Effector memory CD4-positive, alpha-beta T cell (primary cell): ENCODE results near the gene CYP4B1.

Experiments
- DNase-seq, 3 donors: peaks; one replicate each; pipeline ENCODE4 v3.0.0-alpha.2; 2020
- H3K27ac ChIP-seq: 2 replicates; pipeline ENCODE4 v1.7.0; 2013; ENCODE audit warnings: mild to moderate bottlenecking, low read length, moderate library complexity; ENCODE audit not compliant: insufficient read depth, poor library complexity, severe bottlenecking
- H3K27me3 ChIP-seq: replicated peaks from 2 replicates; pipeline ENCODE4 v1.7.0; 2013; ENCODE audit warnings: mild to moderate bottlenecking, low read length; ENCODE audit not compliant: insufficient read depth, control insufficient read depth, poor library complexity, severe bottlenecking
- H3K36me3 ChIP-seq: 2 replicates; pipeline ENCODE4 v1.7.0; 2013; ENCODE audit warnings: mild to moderate bottlenecking, low read length, moderate library complexity; ENCODE audit not compliant: control insufficient read depth, insufficient read depth
- H3K4me1 ChIP-seq: 2 replicates; pipeline ENCODE4 v1.7.0; 2013; ENCODE audit warnings: low read length, mild to moderate bottlenecking; ENCODE audit not compliant: control insufficient read depth, insufficient read depth, poor library complexity, severe bottlenecking
- H3K4me3 ChIP-seq: 2 replicates; pipeline ENCODE4 v1.7.0; 2013; ENCODE audit warnings: low read length, low read depth, mild to moderate bottlenecking; ENCODE audit not compliant: insufficient read depth, poor library complexity, severe bottlenecking
- H3K9me3 ChIP-seq: 2 replicates; pipeline ENCODE4 v1.7.0; 2013; ENCODE audit warnings: mild to moderate bottlenecking, low read length, moderate library complexity; ENCODE audit not compliant: control insufficient read depth

The CYP4B1 gene

GRCh38 chr1:46805755-46806154, 6.9 kb downstream of the CYP4B1 start:
- no peak for DNase-seq
- H3K27ac ChIP-seq: no peak overlapping the region
- H3K27me3 ChIP-seq: no peaks in the 10 kb centered on the region
- H3K4me3 ChIP-seq: no peak overlapping the region
- H3K4me1 ChIP-seq: no peaks in the 10 kb centered on the region
- H3K9me3 ChIP-seq: no peaks in the 10 kb centered on the region
- no peaks in the 10 kb centered on the region for H3K36me3 ChIP-seq

GRCh38 chr1:46806196-46807020, 7.6 kb downstream of the CYP4B1 start:
- Histone ChIP-seq H3K4me1 (no peaks in the 10 kb centered on the region), H3K4me3 (no peak overlapping the region), H3K27ac (no peak overlapping the region), H3K36me3 (no peaks in the 10 kb centered on the region), H3K27me3 (no peaks in the 10 kb centered on the region), H3K9me3 (no peaks in the 10 kb centered on the region)
- no peak for DNase-seq

- no peak for DNase-seq
- no peaks in the 10 kb centered on the region for H3K36me3 ChIP-seq
- H3K27me3 ChIP-seq: no peaks in the 10 kb centered on the region
- H3K27ac ChIP-seq: no peak overlapping the region
- no peak overlapping the region for H3K4me3 ChIP-seq
- no peaks in the 10 kb centered on the region for H3K4me1 ChIP-seq
- no peaks in the 10 kb centered on the region for H3K9me3 ChIP-seq
Observed at GRCh38 chr1:46807046-46807972, 8.5 kb downstream of the CYP4B1 start.

GRCh38 chr1:46809071-46809470, 10.2 kb downstream of the CYP4B1 start:
- no peak for DNase-seq
- H3K27ac ChIP-seq: no peak overlapping the region
- H3K27me3 ChIP-seq: no peaks in the 10 kb centered on the region
- no peak overlapping the region for H3K4me3 ChIP-seq
- no peaks in the 10 kb centered on the region for H3K4me1 ChIP-seq
- H3K9me3 ChIP-seq: no peaks in the 10 kb centered on the region
- H3K36me3 ChIP-seq: no peaks in the 10 kb centered on the region

- Histone ChIP-seq H3K27me3 (no peaks in the 10 kb centered on the region), H3K36me3 (no peaks in the 10 kb centered on the region), H3K4me3 (no peak overlapping the region), H3K4me1 (no peaks in the 10 kb centered on the region), H3K9me3 (no peaks in the 10 kb centered on the region), H3K27ac (no peak overlapping the region)
- DNase-seq: no peak
Observed at GRCh38 chr1:46809904-46810303, 11.1 kb downstream of the CYP4B1 start.

GRCh38 chr1:46810596-46810995, 11.8 kb downstream of the CYP4B1 start:
- Histone ChIP-seq H3K27me3 (no peaks in the 10 kb centered on the region), H3K27ac (no peak overlapping the region), H3K4me3 (no peak overlapping the region), H3K9me3 (no peaks in the 10 kb centered on the region), H3K36me3 (no peaks in the 10 kb centered on the region), H3K4me1 (no peaks in the 10 kb centered on the region)
- DNase-seq: no peak

- DNase-seq: no peak
- no peaks in the 10 kb centered on the region for H3K9me3 ChIP-seq
- no peak overlapping the region for H3K4me3 ChIP-seq
- no peaks in the 10 kb centered on the region for H3K4me1 ChIP-seq
- no peak overlapping the region for H3K27ac ChIP-seq
- no peaks in the 10 kb centered on the region for H3K36me3 ChIP-seq
- no peaks in the 10 kb centered on the region for H3K27me3 ChIP-seq
Observed at GRCh38 chr1:46811053-46811452, 12.2 kb downstream of the CYP4B1 start.

- H3K4me3 ChIP-seq: no peak overlapping the region
- no peaks in the 10 kb centered on the region for H3K9me3 ChIP-seq
- H3K36me3 ChIP-seq: no peaks in the 10 kb centered on the region
- no peak for DNase-seq
- H3K27me3 ChIP-seq: no peaks in the 10 kb centered on the region
- no peak overlapping the region for H3K27ac ChIP-seq
- H3K4me1 ChIP-seq: no peaks in the 10 kb centered on the region
Observed at GRCh38 chr1:46812065-46812963, 13.5 kb downstream of the CYP4B1 start.

- Histone ChIP-seq H3K4me1 (no peaks in the 10 kb centered on the region), H3K9me3 (no peaks in the 10 kb centered on the region), H3K4me3 (no peak overlapping the region), H3K27ac (no peak overlapping the region), H3K27me3 (no peaks in the 10 kb centered on the region), H3K36me3 (no peaks in the 10 kb centered on the region)
- DNase-seq: no peak
Observed at GRCh38 chr1:46812996-46813857, 14.4 kb downstream of the CYP4B1 start.
